Endothelial cell of umbilical vein (primary cell): ENCODE data around the gene HSPB1.
A peak's percentile ranks its signal among the peaks of the same experiment; 100 is the strongest.

Source experiments
- CTCF ChIP-seq, 2 donors: IDR thresholded peaks; 1 replicate in 1 of 2; 2 replicates in 1 of 2; pipeline ENCODE4 v1.5.1; 2011; ENCODE audit warnings: low read length in 2 of 2, mild to moderate bottlenecking in 2 of 2, moderate library complexity in 2 of 2, control low read depth in 1 of 2, inconsistent platforms in 1 of 2, low read depth in 1 of 2; ENCODE audit not compliant: insufficient read depth in 1 of 2; ENCODE audit errors: extremely low read depth in 1 of 2
- EZH2 ChIP-seq: IDR thresholded peaks from 2 replicates; pipeline ENCODE4 v1.6.1; 2012; ENCODE audit warnings: borderline replicate concordance, low read depth, mild to moderate bottlenecking, moderate library complexity, low read length, inconsistent platforms; ENCODE audit not compliant: severe bottlenecking
- MAX ChIP-seq: IDR thresholded peaks from 2 replicates; pipeline ENCODE4 v1.6.1; 2011; ENCODE audit not compliant: insufficient read depth, insufficient read length
- POLR2A ChIP-seq: IDR thresholded peaks from 2 replicates; pipeline ENCODE4 v1.6.1; 2012; ENCODE audit warnings: low read depth, mild to moderate bottlenecking, control low read depth, low read length
- POLR2AphosphoS5 ChIP-seq: IDR thresholded peaks from 2 replicates; pipeline ENCODE4 v1.6.1; 2012; ENCODE audit warnings: low read depth, mild to moderate bottlenecking, control low read depth, low read length, moderate library complexity; ENCODE audit not compliant: insufficient read depth

DNA sequence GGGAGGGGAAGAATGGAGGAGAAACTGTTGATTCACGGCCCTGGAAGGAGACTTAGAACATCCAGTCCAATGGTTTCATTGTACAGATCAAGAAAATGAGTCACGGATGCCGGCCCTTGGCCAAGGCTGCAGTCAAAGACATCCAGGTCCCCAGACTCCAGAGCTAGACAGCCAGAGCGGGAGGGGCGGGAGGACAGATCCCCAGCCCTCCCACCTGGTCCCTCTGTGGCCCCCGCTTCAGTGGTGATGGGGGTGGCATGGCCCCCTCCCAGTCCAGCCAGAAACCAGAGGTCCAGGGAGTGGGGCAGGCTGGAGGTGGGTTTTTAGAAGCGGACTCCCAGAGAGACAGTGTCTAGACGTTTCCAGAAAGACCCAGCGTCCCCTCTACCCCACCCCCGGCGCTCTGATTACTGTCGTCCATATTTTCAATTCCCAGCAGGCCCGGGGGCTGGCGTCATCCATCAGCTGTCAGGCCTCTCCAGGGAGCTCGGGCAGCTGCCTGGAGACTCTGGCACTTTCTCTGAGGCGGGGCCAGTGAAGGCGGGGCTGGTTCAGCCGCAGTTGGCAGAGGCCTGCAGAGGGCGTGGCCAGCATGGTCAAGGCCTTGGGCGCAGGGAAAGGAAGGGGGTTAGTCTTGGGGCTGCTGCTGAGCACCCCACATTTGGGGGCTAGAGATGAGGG is 8.0 kb upstream of the HSPB1 start:
- TF ChIP-seq MAX (no peak), CTCF (IDR thresholded peaks at IDR 0.05; ENCODE audit: extremely low read depth in 1 of 2, insufficient read depth in 1 of 2, low read depth in 1 of 2, low read length in 2 of 2) (no peak), POLR2A (peak; percentile 57), POLR2AphosphoS5 (peak; percentile 81), EZH2 (no peak)
